Measurements from ENCODE around the gene TMEM97.
"Not testable (repeated sequence)": the region's sequence is repeated elsewhere in the genome, so short reads cannot be mapped to it uniquely, and the experiment has no call there.

The TMEM97 gene

GRCh38 chr17:28292878-28293277 lies 26.1 kb upstream of the TMEM97 start:
- H3K4me3 Mint-ChIP-seq; H3K9me3 Mint-ChIP-seq; H3K36me3 Mint-ChIP-seq (ENCODE audit: low read depth); intact Hi-C loops (cut with micrococcal nuclease); H3K27ac Mint-ChIP-seq: not testable (repeated sequence)
- Mint-ChIP-seq H3K27me3 (peaks cover 23% of the 10 kb centered on the region), H3K4me1 (ENCODE audit: low read depth) (peaks cover 12% of the 10 kb centered on the region)

DNA sequence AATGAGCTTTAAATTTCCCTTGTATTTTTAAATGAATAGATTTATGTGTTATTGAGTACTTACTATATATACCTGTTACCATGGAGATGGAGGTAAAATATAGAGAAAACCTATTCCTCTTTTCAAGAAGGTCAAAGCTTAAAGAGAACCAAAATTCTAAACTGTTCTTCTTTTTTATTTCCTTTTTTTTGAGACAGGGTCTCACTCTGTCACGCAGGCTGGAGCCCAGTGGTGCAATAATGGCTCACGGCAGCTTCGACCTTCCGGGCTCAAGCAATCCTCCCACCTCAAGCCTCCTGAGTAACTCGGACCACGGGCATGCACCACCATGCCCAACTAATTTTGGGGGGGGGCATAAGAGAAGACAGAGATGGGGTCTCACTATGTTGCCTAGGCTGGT lies 25.0 kb upstream of the TMEM97 start:
- Mint-ChIP-seq H3K4me1 (ENCODE audit: low read depth) (peaks cover 12% of the 10 kb centered on the region), H3K36me3 (ENCODE audit: low read depth) (no peaks in the 10 kb centered on the region), H3K27ac (no peak overlapping the region), H3K27me3 (peaks cover 23% of the 10 kb centered on the region), H3K4me3 (no peak overlapping the region), H3K9me3 (no peaks in the 10 kb centered on the region)
- intact Hi-C loops (cut with micrococcal nuclease), result no loop called here

DNA sequence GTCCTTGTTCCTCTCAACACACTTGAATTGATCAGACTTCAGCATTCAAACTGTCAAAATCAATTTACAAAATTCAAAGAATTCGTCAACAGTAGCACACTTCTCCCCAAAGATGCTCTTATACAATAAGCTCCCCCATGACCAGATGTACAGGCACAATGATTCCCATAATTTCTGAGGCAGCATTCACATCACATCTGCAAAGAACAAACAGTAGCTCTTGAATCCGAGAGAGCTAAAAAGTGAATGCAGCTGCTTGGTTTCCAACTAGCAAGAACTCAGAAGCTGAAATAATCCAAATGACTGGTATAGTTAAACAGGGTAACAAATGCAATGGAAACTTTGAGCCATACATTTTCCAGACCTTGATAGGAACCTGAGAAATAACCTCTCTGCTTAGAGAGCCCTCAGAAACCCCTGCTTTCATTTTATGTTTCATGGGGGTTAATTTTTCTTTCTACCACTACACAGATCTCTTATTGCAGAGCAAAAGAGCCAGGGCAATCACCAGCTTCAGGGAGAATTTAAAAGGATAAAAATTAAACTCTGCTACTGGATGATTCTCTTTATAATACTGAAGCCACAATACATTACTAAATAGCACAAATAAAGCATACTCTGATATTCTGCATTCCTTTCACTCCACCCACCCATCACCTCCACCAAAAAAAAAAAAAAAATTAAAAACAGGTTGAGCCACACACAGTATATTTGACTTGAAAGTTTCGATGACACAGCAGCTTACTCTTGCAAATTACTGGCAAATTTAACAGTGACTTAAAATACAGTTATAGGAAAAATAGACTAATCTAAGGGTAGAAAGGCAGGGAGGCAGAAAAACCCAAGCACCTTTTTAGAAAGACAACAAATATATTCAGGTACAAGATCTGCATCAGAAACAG lies 23.1 kb upstream of the TMEM97 start:
- H3K9me3 Mint-ChIP-seq, result no peaks in the 10 kb centered on the region
- H3K4me1 Mint-ChIP-seq (ENCODE audit: low read depth), result peaks cover 12% of the 10 kb centered on the region
- no peak overlapping the region for H3K27ac Mint-ChIP-seq
- peaks cover 15% of the 10 kb centered on the region for H3K27me3 Mint-ChIP-seq
- intact Hi-C loops (cut with micrococcal nuclease), result no loop called here
- H3K36me3 Mint-ChIP-seq (ENCODE audit: low read depth), result no peaks in the 10 kb centered on the region
- no peak overlapping the region for H3K4me3 Mint-ChIP-seq

GRCh38 chr17:28298449-28298848 lies 20.6 kb upstream of the TMEM97 start:
- Mint-ChIP-seq H3K27me3 (peaks cover 7% of the 10 kb centered on the region), H3K36me3 (ENCODE audit: low read depth) (no peaks in the 10 kb centered on the region), H3K27ac (no peak overlapping the region), H3K4me3 (no peak overlapping the region), H3K9me3 (no peaks in the 10 kb centered on the region), H3K4me1 (ENCODE audit: low read depth) (peaks cover 6% of the 10 kb centered on the region)
- intact Hi-C loops (cut with micrococcal nuclease), result no loop called here

DNA sequence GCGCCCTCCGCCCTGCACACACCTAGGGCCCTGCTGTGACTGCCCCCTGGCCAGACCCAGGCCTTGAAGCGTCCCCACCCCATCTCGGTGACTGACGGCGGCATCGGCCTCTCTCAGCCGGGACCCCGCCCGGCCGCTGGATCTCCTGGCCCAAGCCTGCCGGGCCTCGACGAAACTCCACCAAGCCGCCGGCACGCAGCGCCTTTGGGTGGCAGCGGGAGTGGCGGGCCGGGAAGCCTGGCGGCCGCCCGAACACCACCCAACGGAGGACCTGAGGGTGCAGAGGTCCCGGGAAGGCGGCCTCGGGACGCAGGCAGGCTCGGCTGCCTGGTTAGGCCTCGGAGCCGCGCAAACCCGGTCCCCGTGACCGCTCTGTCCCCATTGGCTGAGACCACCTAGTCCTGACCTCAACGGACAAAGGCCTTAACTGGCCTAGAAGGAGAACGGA lies 12.0 kb upstream of the TMEM97 start:
- no peaks in the 10 kb centered on the region for H3K4me1 Mint-ChIP-seq (ENCODE audit: low read depth)
- H3K4me3 Mint-ChIP-seq, result no peak overlapping the region
- no peak overlapping the region for H3K27ac Mint-ChIP-seq
- H3K9me3 Mint-ChIP-seq, result no peaks in the 10 kb centered on the region
- intact Hi-C loops (cut with micrococcal nuclease), result no loop called here
- H3K36me3 Mint-ChIP-seq (ENCODE audit: low read depth), result no peaks in the 10 kb centered on the region
- peaks cover 48% of the 10 kb centered on the region for H3K27me3 Mint-ChIP-seq

- no peaks in the 10 kb centered on the region for H3K9me3 Mint-ChIP-seq
- peaks cover 10% of the 10 kb centered on the region for H3K4me1 Mint-ChIP-seq (ENCODE audit: low read depth)
- H3K27ac Mint-ChIP-seq, result no peak overlapping the region
- no peak overlapping the region for H3K4me3 Mint-ChIP-seq
- H3K36me3 Mint-ChIP-seq (ENCODE audit: low read depth), result no peaks in the 10 kb centered on the region
- intact Hi-C loops (cut with micrococcal nuclease), result no loop called here
- peaks cover 39% of the 10 kb centered on the region for H3K27me3 Mint-ChIP-seq
Observed at GRCh38 chr17:28313841-28314240, 5.2 kb upstream of the TMEM97 start.

DNA sequence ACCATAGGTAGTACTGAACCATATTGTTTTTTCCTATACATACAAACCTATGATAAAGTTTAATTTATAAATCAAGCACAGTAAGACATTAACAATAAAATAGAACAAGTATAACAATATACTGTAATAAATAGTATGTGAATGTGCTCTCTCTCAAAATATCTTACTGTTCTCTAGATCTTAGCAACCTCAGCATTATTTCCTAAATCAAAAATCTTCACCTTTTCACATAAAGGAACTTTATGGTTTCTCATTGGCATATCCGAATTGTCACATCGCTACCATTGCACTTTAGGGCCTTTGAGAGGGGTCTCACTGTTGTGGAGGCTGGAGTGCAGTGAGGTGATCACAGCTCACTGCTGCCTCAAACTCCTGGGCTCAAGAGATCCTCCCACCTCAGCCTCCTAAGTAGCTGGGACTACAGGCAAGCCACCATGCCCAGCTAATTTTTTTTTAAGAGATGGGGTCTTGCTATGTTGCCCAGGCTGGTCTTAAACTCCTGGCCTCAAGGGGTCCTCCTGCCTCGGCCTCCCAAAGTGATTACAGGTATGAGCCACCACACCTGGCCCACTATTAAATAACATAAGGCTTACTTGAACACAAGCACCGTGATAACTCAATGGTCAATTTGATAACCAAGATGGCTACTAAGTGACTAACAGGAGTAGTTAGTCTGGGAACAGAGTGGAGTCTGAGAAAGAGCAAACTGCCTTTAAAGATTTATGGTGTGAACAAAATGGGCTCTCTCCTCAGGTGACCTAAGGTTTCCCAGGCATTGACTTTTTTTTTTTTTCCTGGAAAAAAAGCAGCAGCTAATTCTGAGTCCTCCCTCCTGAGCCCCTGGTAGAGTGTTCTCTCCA lies 2.9 kb upstream of the TMEM97 start:
- no peak overlapping the region for H3K27ac Mint-ChIP-seq
- peaks cover 22% of the 10 kb centered on the region for H3K4me1 Mint-ChIP-seq (ENCODE audit: low read depth)
- H3K27me3 Mint-ChIP-seq, result peaks cover 36% of the 10 kb centered on the region
- no peaks in the 10 kb centered on the region for H3K9me3 Mint-ChIP-seq
- H3K4me3 Mint-ChIP-seq, result no peak overlapping the region
- H3K36me3 Mint-ChIP-seq (ENCODE audit: low read depth), result peaks cover 7% of the 10 kb centered on the region
- intact Hi-C loops (cut with micrococcal nuclease), result no loop called here

DNA sequence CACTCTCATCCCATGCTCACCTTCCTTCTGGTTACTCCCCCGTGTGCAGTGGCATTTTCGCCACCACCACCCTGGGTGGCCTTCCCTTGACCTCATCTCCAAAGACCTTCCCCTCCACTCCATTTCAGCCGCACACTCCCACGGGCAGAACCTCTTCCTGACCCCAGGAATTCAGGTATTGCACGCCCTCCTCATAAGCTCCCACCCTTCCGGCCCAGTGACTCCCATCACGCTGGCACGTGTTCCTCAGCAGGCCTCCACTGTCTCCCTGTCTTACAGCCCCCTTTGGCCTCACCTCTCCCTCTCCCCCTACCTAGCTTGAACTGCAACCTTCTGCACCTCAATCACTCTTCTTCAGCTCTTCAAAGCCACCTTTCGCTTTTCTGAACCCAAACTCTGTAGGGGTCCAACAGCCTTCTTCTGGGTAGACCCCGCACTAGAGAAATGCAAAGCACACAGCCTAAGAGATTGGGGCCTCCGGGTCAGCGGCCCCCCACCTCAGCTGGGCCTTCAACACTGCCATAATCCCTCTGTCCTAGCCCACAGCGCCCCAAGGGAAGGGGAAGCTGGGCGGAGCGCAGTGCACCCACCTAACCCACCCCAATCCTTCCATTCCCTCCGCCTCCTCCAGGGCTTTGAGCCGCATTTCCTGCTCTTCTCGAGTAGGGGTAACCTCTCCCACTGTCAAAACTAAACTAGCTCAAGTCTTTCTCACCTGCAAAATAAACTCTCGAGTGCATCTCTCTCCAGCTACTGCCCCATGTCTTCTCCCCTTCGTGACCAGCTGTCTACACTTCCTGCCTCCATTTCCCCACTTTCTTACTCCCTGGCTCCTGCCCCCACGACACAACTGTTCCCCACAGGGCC lies 1.7 kb upstream of the TMEM97 start:
- Mint-ChIP-seq H3K4me3 (no peak overlapping the region), H3K27ac (no peak overlapping the region), H3K4me1 (ENCODE audit: low read depth) (peaks cover 22% of the 10 kb centered on the region), H3K27me3 (peaks cover 34% of the 10 kb centered on the region), H3K9me3 (no peaks in the 10 kb centered on the region), H3K36me3 (ENCODE audit: low read depth) (peaks cover 7% of the 10 kb centered on the region)
- intact Hi-C loops (cut with micrococcal nuclease), result no loop called here

GRCh38 chr17:28317966-28318758 lies 838 bp upstream of the TMEM97 start:
- peaks cover 7% of the 10 kb centered on the region for H3K36me3 Mint-ChIP-seq (ENCODE audit: low read depth)
- peaks cover 27% of the 10 kb centered on the region for H3K27me3 Mint-ChIP-seq
- no peaks in the 10 kb centered on the region for H3K9me3 Mint-ChIP-seq
- peaks cover 22% of the 10 kb centered on the region for H3K4me1 Mint-ChIP-seq (ENCODE audit: low read depth)
- peak overlapping the region; percentile 83 for H3K27ac Mint-ChIP-seq
- intact Hi-C loops (cut with micrococcal nuclease), result no loop called here
- peak overlapping the region; percentile 96 for H3K4me3 Mint-ChIP-seq

- Mint-ChIP-seq H3K27ac (peak overlapping the region; percentile 83), H3K4me1 (ENCODE audit: low read depth) (peaks cover 22% of the 10 kb centered on the region), H3K36me3 (ENCODE audit: low read depth) (peaks cover 7% of the 10 kb centered on the region), H3K27me3 (peaks cover 20% of the 10 kb centered on the region), H3K4me3 (peak overlapping the region; percentile 96), H3K9me3 (no peaks in the 10 kb centered on the region)
- intact Hi-C loops (cut with micrococcal nuclease), result loop anchor here (1.0 kb wide), 1 partner anchor 16 kb away; the partner anchor contains the start of genes IFT20 and TNFAIP1
Observed at GRCh38 chr17:28319598-28319935, 567 bp downstream of the TMEM97 start.

DNA sequence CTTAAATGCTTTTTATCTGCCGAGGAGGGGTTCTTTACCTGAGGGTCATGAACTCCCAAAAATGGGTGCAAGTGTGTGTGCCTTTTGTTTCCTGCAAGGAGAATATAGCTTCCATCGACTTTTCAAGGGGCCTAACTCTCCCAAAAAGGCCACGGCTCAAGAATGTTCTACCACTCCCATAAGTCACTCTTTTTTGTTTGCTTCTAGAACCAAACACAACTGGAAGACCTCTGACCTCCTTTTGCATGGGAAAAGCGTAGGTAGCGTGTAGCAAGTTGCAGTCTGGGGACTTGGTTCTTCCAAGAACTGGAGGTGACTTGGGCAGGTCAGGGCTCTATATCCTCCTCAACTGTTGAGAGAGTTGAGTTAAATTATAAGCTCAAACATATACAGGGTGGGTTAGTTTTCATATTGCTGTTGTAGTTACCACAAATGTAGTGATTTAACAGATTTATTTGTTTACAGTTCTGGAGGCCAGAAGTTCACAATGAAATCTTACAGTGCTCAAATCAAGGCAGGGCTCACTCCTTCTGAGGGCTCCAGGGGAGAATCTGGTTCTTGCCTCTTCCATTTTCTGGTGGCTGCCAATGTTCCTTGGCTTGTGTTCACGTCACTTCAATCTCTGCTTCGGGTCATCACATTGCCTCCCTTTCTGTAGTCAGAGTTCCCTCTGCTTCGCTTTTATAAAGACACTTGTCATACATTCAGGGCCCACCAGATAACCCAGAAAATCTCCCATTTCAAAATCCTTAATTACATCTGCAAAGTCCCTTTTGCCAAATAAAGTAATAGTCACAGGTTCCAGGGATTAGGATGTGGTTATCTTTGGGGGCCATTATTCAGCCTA lies 1.4 kb downstream of the TMEM97 start:
- Mint-ChIP-seq H3K27ac (no peak overlapping the region), H3K4me3 (peak overlapping the region; percentile 21), H3K27me3 (peaks cover 20% of the 10 kb centered on the region), H3K9me3 (no peaks in the 10 kb centered on the region), H3K4me1 (ENCODE audit: low read depth) (peaks cover 30% of the 10 kb centered on the region), H3K36me3 (ENCODE audit: low read depth) (peaks cover 7% of the 10 kb centered on the region)
- intact Hi-C loops (cut with micrococcal nuclease), result no loop called here

- Mint-ChIP-seq H3K4me3 (no peak overlapping the region), H3K27ac (peak overlapping the region; percentile 22), H3K9me3 (no peaks in the 10 kb centered on the region), H3K4me1 (ENCODE audit: low read depth) (peaks cover 25% of the 10 kb centered on the region), H3K36me3 (ENCODE audit: low read depth) (peaks cover 33% of the 10 kb centered on the region), H3K27me3 (no peaks in the 10 kb centered on the region)
- intact Hi-C loops (cut with micrococcal nuclease), result no loop called here
Observed at GRCh38 chr17:28324267-28324745, 5.3 kb downstream of the TMEM97 start.
